HepG2 (cell line): ENCODE measurements around the gene CNTD1. TPM values are rescaled to one million over a fixed set of nuclear protein-coding genes. Genes with fewer than 3 reads are reported as not detected.

Experiments used
- CREM ChIP-seq, 2 experiments: sonication (generic) in 1 of 2; formaldehyde crosslinking in 1 of 2; IDR thresholded peaks; 2 replicates each; pipeline versions ENCODE4 v1.4.0 to v1.6.1; 2016 to 2020; ENCODE audit warnings: antibody characterized with exemption in 1 of 2, mild to moderate bottlenecking in 1 of 2, missing genetic modification reagents in 1 of 2
- FOXA3 ChIP-seq: IDR thresholded peaks from 2 replicates; pipeline ENCODE4 v1.6.1; 2016; ENCODE audit warnings: missing genetic modification reagents, missing compliant biosample characterization
- NCOR1 ChIP-seq: fragments of 200-600 bp; sonication (generic); IDR thresholded peaks from 2 replicates; pipeline ENCODE4 v1.7.0; 2017; ENCODE audit warnings: antibody characterized with exemption, low read length, borderline replicate concordance
- NRL ChIP-seq: sonication (generic); formaldehyde crosslinking; IDR thresholded peaks from 2 replicates; pipeline ENCODE4 v1.5.0; 2020; ENCODE audit warnings: missing genetic modification reagents, mild to moderate bottlenecking, moderate library complexity, borderline replicate concordance
- RFX3 ChIP-seq: IDR thresholded peaks from 2 replicates; pipeline ENCODE4 v1.6.1; 2016; ENCODE audit warnings: missing biosample characterization, missing genetic modification reagents
- SYNCRIP ChIP-seq: fragments of 200-400 bp; formaldehyde crosslinking; IDR thresholded peaks from 2 replicates; pipeline ENCODE4 v1.6.1; 2018; ENCODE audit warnings: mild to moderate bottlenecking, low read depth, low read length; ENCODE audit not compliant: insufficient read depth
- TARDBP ChIP-seq: sonication (generic); formaldehyde crosslinking; IDR thresholded peaks from 2 replicates; pipeline ENCODE4 v1.8.0; 2022; ENCODE audit warnings: mild to moderate bottlenecking, missing genetic modification reagents
- TBL1XR1 ChIP-seq: fragments of 150-350 bp; IDR thresholded peaks from 2 replicates; pipeline ENCODE4 v1.6.1; 2014; ENCODE audit warnings: borderline replicate concordance, low read length; ENCODE audit not compliant: partially characterized antibody
- ZBTB34 ChIP-seq: sonication (generic); formaldehyde crosslinking; IDR thresholded peaks from 2 replicates; pipeline ENCODE4 v1.8.0; 2022; ENCODE audit warnings: mild to moderate bottlenecking, missing genetic modification reagents
- ZNF12 ChIP-seq: sonication (generic); formaldehyde crosslinking; IDR thresholded peaks from 2 replicates; pipeline ENCODE4 v1.5.0; 2020; ENCODE audit warnings: missing genetic modification reagents
- ZNF281 ChIP-seq: sonication (generic); formaldehyde crosslinking; IDR thresholded peaks from 2 replicates; pipeline ENCODE4 v1.4.0; 2020; ENCODE audit warnings: missing genetic modification reagents, borderline replicate concordance
- ZNF430 ChIP-seq: sonication (generic); formaldehyde crosslinking; IDR thresholded peaks from 2 replicates; pipeline ENCODE4 v1.9.0; 2021; ENCODE audit warnings: mild to moderate bottlenecking, missing genetic modification reagents
- polyA plus RNA-seq, 8 experiments: library from polyadenylated mRNA; depleted of rRNA in 3 of 8; stranded (reverse) in 7 of 8; unstranded in 1 of 8; fragments of >200 nt; fragmentation: Illumina TruSeq in 4 of 8; extraction: Trizol in 4 of 8; gene quantifications; 2 replicates each; pipeline versions ENCODE4 v1.2.1 to v1.2.3, GENCODE V29; 2011 to 2016; ENCODE audit warnings: low read depth in 4 of 8, missing spikeins in 1 of 8, mixed read lengths in 1 of 8; ENCODE audit not compliant: insufficient read depth in 1 of 8
- total RNA-seq, 5 experiments: library from RNA; depleted of rRNA; stranded (reverse); fragments of >200 nt; fragmentation: Illumina TruSeq; extraction: Trizol; gene quantifications; 2 replicates each; pipeline ENCODE4 v1.2.3, GENCODE V29; 2016; ENCODE audit warnings: low read depth in 1 of 5
- TF ChIP-seq, protein P1 (sequence below): sonication (generic); formaldehyde crosslinking; IDR thresholded peaks from 2 replicates; pipeline ENCODE4 v1.4.0; 2020; ENCODE audit warnings: missing genetic modification reagents, mild to moderate bottlenecking, borderline replicate concordance
- TF ChIP-seq, protein P2 (sequence below): IDR thresholded peaks from 2 replicates; pipeline ENCODE4 v1.6.1; 2016; ENCODE audit warnings: missing compliant biosample characterization, missing genetic modification reagents, borderline replicate concordance
- TF ChIP-seq, protein P3 (sequence below): sonication (generic); formaldehyde crosslinking; IDR thresholded peaks from 2 replicates; pipeline ENCODE4 v1.5.0; 2020; ENCODE audit warnings: missing genetic modification reagents
- TF ChIP-seq, protein P4 (sequence below): sonication (generic); formaldehyde crosslinking; IDR thresholded peaks from 2 replicates; pipeline ENCODE4 v1.4.0; 2020; ENCODE audit warnings: mild to moderate bottlenecking, missing genetic modification reagents

CNTD1 gene
- total and polyA plus RNA-seq, 2 of the 13 experiments (the other 11 are each of a cell fraction or from before 2014, with no cell fraction given): 0.11 to 0.15 TPM

- no peak for TF ChIP-seq SYNCRIP
- TF ChIP-seq NRL (CRISPR knock-in tag): no peak
- TF ChIP-seq, protein P1, sequence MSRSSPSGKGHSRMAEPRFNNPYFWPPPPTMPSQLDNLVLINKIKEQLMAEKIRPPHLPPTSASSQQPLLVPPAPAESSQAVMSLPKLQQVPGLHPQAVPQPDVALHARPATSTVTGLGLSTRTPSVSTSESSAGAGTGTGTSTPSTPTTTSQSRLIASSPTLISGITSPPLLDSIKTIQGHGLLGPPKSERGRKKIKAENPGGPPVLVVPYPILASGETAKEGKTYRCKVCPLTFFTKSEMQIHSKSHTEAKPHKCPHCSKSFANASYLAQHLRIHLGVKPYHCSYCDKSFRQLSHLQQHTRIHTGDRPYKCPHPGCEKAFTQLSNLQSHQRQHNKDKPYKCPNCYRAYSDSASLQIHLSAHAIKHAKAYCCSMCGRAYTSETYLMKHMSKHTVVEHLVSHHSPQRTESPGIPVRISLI: peak; percentile 82; the same call in 1 of the 2 replicates
- TF ChIP-seq, protein P2, sequence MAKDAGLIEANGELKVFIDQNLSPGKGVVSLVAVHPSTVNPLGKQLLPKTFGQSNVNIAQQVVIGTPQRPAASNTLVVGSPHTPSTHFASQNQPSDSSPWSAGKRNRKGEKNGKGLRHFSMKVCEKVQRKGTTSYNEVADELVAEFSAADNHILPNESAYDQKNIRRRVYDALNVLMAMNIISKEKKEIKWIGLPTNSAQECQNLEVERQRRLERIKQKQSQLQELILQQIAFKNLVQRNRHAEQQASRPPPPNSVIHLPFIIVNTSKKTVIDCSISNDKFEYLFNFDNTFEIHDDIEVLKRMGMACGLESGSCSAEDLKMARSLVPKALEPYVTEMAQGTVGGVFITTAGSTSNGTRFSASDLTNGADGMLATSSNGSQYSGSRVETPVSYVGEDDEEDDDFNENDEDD (CRISPR knock-in tag): no peak
- peak; percentile 32 for TF ChIP-seq FOXA3 (CRISPR knock-in tag)
- peak; percentile 62 for TF ChIP-seq TBL1XR1
- peak; percentile 18; the same call in 1 of the 2 replicates for TF ChIP-seq CREM (IDR thresholded peaks at IDR 0.05)
- TF ChIP-seq CREM (CRISPR knock-in tag; IDR thresholded peaks at IDR 0.05): no peak
- peak; percentile 67 for TF ChIP-seq RFX3 (CRISPR knock-in tag)
- no peak for TF ChIP-seq ZNF12 (CRISPR knock-in tag)
- TF ChIP-seq ZNF430: no peak
- TF ChIP-seq, protein P3, sequence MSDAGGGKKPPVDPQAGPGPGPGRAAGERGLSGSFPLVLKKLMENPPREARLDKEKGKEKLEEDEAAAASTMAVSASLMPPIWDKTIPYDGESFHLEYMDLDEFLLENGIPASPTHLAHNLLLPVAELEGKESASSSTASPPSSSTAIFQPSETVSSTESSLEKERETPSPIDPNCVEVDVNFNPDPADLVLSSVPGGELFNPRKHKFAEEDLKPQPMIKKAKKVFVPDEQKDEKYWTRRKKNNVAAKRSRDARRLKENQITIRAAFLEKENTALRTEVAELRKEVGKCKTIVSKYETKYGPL: peak; percentile 43; the same call in 1 of the 2 replicates
- 0 out of 2 replicates have a peak, but pooled peaks have one; percentile 24 for TF ChIP-seq ZNF281 (CRISPR knock-in tag)
- TF ChIP-seq ZBTB34: 0 out of 2 replicates have a peak, but pooled peaks have one; percentile 46
- 0 out of 2 replicates have a peak, but pooled peaks have one; percentile 48 for TF ChIP-seq TARDBP (CRISPR knock-in tag)
- TF ChIP-seq, protein P4, sequence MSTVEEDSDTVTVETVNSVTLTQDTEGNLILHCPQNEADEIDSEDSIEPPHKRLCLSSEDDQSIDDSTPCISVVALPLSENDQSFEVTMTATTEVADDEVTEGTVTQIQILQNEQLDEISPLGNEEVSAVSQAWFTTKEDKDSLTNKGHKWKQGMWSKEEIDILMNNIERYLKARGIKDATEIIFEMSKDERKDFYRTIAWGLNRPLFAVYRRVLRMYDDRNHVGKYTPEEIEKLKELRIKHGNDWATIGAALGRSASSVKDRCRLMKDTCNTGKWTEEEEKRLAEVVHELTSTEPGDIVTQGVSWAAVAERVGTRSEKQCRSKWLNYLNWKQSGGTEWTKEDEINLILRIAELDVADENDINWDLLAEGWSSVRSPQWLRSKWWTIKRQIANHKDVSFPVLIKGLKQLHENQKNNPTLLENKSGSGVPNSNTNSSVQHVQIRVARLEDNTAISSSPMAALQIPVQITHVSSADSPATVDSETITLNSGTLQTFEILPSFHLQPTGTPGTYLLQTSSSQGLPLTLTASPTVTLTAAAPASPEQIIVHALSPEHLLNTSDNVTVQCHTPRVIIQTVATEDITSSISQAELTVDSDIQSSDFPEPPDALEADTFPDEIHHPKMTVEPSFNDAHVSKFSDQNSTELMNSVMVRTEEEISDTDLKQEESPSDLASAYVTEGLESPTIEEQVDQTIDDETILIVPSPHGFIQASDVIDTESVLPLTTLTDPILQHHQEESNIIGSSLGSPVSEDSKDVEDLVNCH (CRISPR knock-in tag): no peak
- TF ChIP-seq NCOR1: peak; percentile 67; the same call in 1 of the 2 replicates
Observed at GRCh38 chr17:42804918-42805367, 6.3 kb downstream of the CNTD1 start (continued).
